GM23338 (cell line): ENCODE data around the gene BUB1B. TPM values are rescaled to one million over a fixed set of nuclear protein-coding genes. Genes with fewer than 3 reads are reported as not detected.
A peak's percentile ranks its signal among the peaks of the same experiment; 100 is the strongest.

ENCODE experiments used
- ATAC-seq: fragments of 200-7000 bp; cut with Tn5 transposase; 3 replicates; pipeline ENCODE4 v1.9.1; 2020
- DNase-seq: peaks from one replicate; pipeline ENCODE4 v3.0.0-alpha.2; 2015; ENCODE audit warnings: low spot score
- H2AFZ ChIP-seq: fragments of 200-600 bp; sonication (generic); 2 replicates; pipeline ENCODE4 v1.8.0; 2016; ENCODE audit warnings: antibody characterized with exemption, mild to moderate bottlenecking, moderate library complexity
- H3F3A ChIP-seq: fragments of 200-600 bp; sonication (generic); replicated peaks from 2 replicates; pipeline ENCODE4 v1.8.0; 2017; ENCODE audit warnings: antibody characterized with exemption, mixed run types, low read depth
- H3K27ac ChIP-seq: fragments of 200-600 bp; sonication (generic); 2 replicates; pipeline ENCODE4 v1.6.1; 2016; ENCODE audit warnings: low read depth
- H3K27me3 ChIP-seq: fragments of 200-600 bp; sonication (generic); 2 replicates; pipeline ENCODE4 v1.8.0; 2016; ENCODE audit warnings: mild to moderate bottlenecking, mixed run types, moderate library complexity; ENCODE audit not compliant: insufficient read depth
- H3K36me3 ChIP-seq: fragments of 200-600 bp; sonication (generic); 2 replicates; pipeline ENCODE4 v1.8.0; 2016; ENCODE audit warnings: mild to moderate bottlenecking; ENCODE audit not compliant: insufficient read depth
- H3K4me1 ChIP-seq: fragments of 200-600 bp; sonication (generic); 2 replicates; pipeline ENCODE4 v1.8.0; 2016; ENCODE audit warnings: mild to moderate bottlenecking, moderate library complexity; ENCODE audit not compliant: insufficient read depth
- H3K4me2 ChIP-seq: fragments of 200-600 bp; sonication (generic); 2 replicates; pipeline ENCODE4 v1.7.1; 2017; ENCODE audit warnings: mixed run types
- H3K4me3 ChIP-seq: fragments of 200-600 bp; sonication (generic); 2 replicates; pipeline ENCODE4 v1.6.1; 2016; ENCODE audit warnings: mixed run types
- H3K79me2 ChIP-seq: fragments of 200-600 bp; sonication (generic); replicated peaks from 2 replicates; pipeline ENCODE4 v1.8.0; 2017; ENCODE audit warnings: mild to moderate bottlenecking; ENCODE audit not compliant: insufficient read depth
- H3K9me2 ChIP-seq: fragments of 200-600 bp; sonication (generic); 2 replicates; pipeline ENCODE4 v1.8.0; 2017; ENCODE audit not compliant: insufficient read depth
- H4K20me1 ChIP-seq: fragments of 200-600 bp; sonication (generic); replicated peaks from 2 replicates; pipeline ENCODE4 v1.8.0; 2017; ENCODE audit warnings: mild to moderate bottlenecking; ENCODE audit not compliant: insufficient read depth
- H3K27ac Mint-ChIP-seq: 2 replicates; pipeline ENCODE4 v1.8.0; 2020; ENCODE audit warnings: inconsistent platforms, mild to moderate bottlenecking, moderate library complexity, mixed read lengths
- H3K27me3 Mint-ChIP-seq: 3 replicates; pipeline ENCODE4 v1.8.0; 2022; ENCODE audit warnings: low read depth, mild to moderate bottlenecking, moderate library complexity, mixed read lengths, inconsistent platforms; ENCODE audit not compliant: insufficient read depth, poor library complexity
- H3K36me3 Mint-ChIP-seq: 3 replicates; pipeline ENCODE4 v1.8.0; 2021; ENCODE audit warnings: low read depth, mild to moderate bottlenecking, inconsistent platforms, moderate library complexity, mixed read lengths
- H3K4me1 Mint-ChIP-seq: 3 replicates; pipeline ENCODE4 v1.8.0; 2020; ENCODE audit warnings: mild to moderate bottlenecking, inconsistent platforms, mixed read lengths
- H3K4me3 Mint-ChIP-seq: 3 replicates; pipeline ENCODE4 v1.8.0; 2021; ENCODE audit warnings: moderate library complexity, mild to moderate bottlenecking, inconsistent platforms, mixed read lengths
- H3K9me3 Mint-ChIP-seq: 3 replicates; pipeline ENCODE4 v1.8.0; 2020; ENCODE audit warnings: moderate library complexity, mild to moderate bottlenecking, inconsistent platforms, mixed read lengths
- CREB1 ChIP-seq: fragments of 250-450 bp; sonication (Bioruptor Pico); IDR thresholded peaks from 2 replicates; pipeline ENCODE4 v1.5.0; 2020; ENCODE audit warnings: low read depth, mild to moderate bottlenecking, moderate library complexity
- EZH2phosphoT487 ChIP-seq: fragments of 200-600 bp; sonication (generic); IDR thresholded peaks from one replicate; pipeline ENCODE4 v1.8.1; 2018; ENCODE audit warnings: antibody characterized with exemption; ENCODE audit not compliant: unreplicated experiment
- JUNB ChIP-seq: IDR thresholded peaks from one replicate; pipeline ENCODE4 v1.6.1; 2016; ENCODE audit warnings: antibody characterized with exemption; ENCODE audit not compliant: unreplicated experiment
- NANOG ChIP-seq: IDR thresholded peaks from 2 replicates; pipeline ENCODE4 v1.6.1; 2016; ENCODE audit warnings: antibody characterized with exemption, borderline replicate concordance
- STAT1 ChIP-seq: IDR thresholded peaks from one replicate; pipeline ENCODE4 v1.6.1; 2016; ENCODE audit warnings: antibody characterized with exemption; ENCODE audit not compliant: unreplicated experiment
- ZNF114 ChIP-seq: fragments of 250-450 bp; sonication (Bioruptor Pico); IDR thresholded peaks from 2 replicates; pipeline ENCODE4 v1.5.0; 2020; ENCODE audit warnings: mild to moderate bottlenecking, moderate library complexity
- ZNF331 ChIP-seq: fragments of 250-450 bp; sonication (Bioruptor Pico); IDR thresholded peaks from 2 replicates; pipeline ENCODE4 v1.5.0; 2020; ENCODE audit warnings: low read depth, mild to moderate bottlenecking, moderate library complexity
- polyA plus RNA-seq: library from polyadenylated mRNA; unstranded; fragments of >200 nt; fragmentation: Nextera tagmentation; extraction: Ambion mirVana; gene quantifications from 2 replicates; pipeline ENCODE4 v1.2.1, GENCODE V29; 2016
- total RNA-seq: library from RNA; depleted of rRNA; stranded (reverse); fragments of >200 nt; shearing (Covaris generic); gene quantifications from 2 replicates; pipeline ENCODE4 v1.2.3, GENCODE V29; 2014
- TF ChIP-seq, protein P1 (sequence below), 2 experiments: fragments of 200-600 bp in 1 of 2; sonication (generic) in 1 of 2; conservative IDR thresholded peaks; 2 replicates each; pipeline versions ENCODE4 v1.5.1 to v1.6.1; 2016 to 2017; ENCODE audit warnings: antibody characterized with exemption in 2 of 2, low read depth in 2 of 2, mild to moderate bottlenecking in 2 of 2, moderate library complexity in 1 of 2
- TF ChIP-seq, protein P2 (sequence below): IDR thresholded peaks from 2 replicates; pipeline ENCODE4 v1.6.1; 2016; ENCODE audit warnings: antibody characterized with exemption
- TF ChIP-seq, protein P3 (sequence below): fragments of 250-450 bp; sonication (Bioruptor Pico); IDR thresholded peaks from 2 replicates; pipeline ENCODE4 v1.5.0; 2020; ENCODE audit warnings: mild to moderate bottlenecking, moderate library complexity
- TF ChIP-seq, protein P4 (sequence below): IDR thresholded peaks from one replicate; pipeline ENCODE4 v1.6.1; 2018; ENCODE audit warnings: antibody characterized with exemption; ENCODE audit not compliant: unreplicated experiment

The BUB1B gene
- total and polyA plus RNA-seq, 2 experiments from 2014 or later = 77.7 to 160 TPM

DNA sequence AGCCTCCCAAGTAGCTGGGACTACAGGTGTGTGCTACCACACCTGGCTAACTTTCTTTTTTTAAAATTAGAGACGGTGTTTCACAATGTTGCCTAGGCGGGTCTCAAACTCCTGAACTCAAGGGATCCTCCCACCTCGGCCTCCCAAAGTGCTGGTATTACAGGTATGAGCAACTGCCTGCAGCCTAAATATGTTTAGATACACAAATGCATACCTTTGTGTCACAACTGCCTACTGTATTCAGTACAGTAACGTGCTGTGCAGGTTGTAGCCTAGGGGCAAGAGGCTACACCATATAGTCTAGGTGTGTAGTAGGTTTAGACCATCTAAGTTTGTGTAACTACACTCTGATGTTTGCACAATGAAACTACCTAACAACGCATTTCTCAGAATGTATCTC lies 68.4 kb downstream of the BUB1B start:
- Histone ChIP-seq H3K27me3 (no peaks in the 10 kb centered on the region), H3K79me2 (0 out of 2 replicates have a peak, but pooled peaks cover 3% of the 10 kb centered on the region), H3K4me1 (no peaks in the 10 kb centered on the region), H3K27ac (0 out of 2 replicates have a peak overlapping the region, but pooled peaks have one; percentile 67), H2AFZ (no peak overlapping the region), H3K9me2 (no peaks in the 10 kb centered on the region), H3K4me2 (no peak overlapping the region), H3K36me3 (peaks cover 9% of the 10 kb centered on the region), H3K4me3 (no peak overlapping the region), H4K20me1 (no peaks in the 10 kb centered on the region; the same call in 1 of the 2 replicates), H3F3A (peaks cover 21% of the 10 kb centered on the region; the same call in 1 of the 2 replicates)
- no peaks in the 10 kb centered on the region for H3K9me3 Mint-ChIP-seq
- DNase-seq (no peak), ATAC-seq (no peak)
- peaks cover 2% of the 10 kb centered on the region; the same call in 2 of the 3 replicates for H3K4me1 Mint-ChIP-seq
- no peak overlapping the region for H3K27ac Mint-ChIP-seq
- no peak overlapping the region for H3K4me3 Mint-ChIP-seq
- H3K27me3 Mint-ChIP-seq = peaks cover 3% of the 10 kb centered on the region
- TF ChIP-seq STAT1 = no peak
- TF ChIP-seq, protein P1, sequence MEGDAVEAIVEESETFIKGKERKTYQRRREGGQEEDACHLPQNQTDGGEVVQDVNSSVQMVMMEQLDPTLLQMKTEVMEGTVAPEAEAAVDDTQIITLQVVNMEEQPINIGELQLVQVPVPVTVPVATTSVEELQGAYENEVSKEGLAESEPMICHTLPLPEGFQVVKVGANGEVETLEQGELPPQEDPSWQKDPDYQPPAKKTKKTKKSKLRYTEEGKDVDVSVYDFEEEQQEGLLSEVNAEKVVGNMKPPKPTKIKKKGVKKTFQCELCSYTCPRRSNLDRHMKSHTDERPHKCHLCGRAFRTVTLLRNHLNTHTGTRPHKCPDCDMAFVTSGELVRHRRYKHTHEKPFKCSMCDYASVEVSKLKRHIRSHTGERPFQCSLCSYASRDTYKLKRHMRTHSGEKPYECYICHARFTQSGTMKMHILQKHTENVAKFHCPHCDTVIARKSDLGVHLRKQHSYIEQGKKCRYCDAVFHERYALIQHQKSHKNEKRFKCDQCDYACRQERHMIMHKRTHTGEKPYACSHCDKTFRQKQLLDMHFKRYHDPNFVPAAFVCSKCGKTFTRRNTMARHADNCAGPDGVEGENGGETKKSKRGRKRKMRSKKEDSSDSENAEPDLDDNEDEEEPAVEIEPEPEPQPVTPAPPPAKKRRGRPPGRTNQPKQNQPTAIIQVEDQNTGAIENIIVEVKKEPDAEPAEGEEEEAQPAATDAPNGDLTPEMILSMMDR (conservative IDR thresholded peaks at IDR 0.05; ENCODE audit: low read depth in 2 of 2) = no peak
- TF ChIP-seq EZH2phosphoT487 = no peak
- TF ChIP-seq, protein P2, sequence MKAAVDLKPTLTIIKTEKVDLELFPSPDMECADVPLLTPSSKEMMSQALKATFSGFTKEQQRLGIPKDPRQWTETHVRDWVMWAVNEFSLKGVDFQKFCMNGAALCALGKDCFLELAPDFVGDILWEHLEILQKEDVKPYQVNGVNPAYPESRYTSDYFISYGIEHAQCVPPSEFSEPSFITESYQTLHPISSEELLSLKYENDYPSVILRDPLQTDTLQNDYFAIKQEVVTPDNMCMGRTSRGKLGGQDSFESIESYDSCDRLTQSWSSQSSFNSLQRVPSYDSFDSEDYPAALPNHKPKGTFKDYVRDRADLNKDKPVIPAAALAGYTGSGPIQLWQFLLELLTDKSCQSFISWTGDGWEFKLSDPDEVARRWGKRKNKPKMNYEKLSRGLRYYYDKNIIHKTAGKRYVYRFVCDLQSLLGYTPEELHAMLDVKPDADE = no peak
- no peak for TF ChIP-seq NANOG
- TF ChIP-seq CREB1 = no peak
- TF ChIP-seq JUNB = no peak
- TF ChIP-seq ZNF114 = no peak
- TF ChIP-seq, protein P3, sequence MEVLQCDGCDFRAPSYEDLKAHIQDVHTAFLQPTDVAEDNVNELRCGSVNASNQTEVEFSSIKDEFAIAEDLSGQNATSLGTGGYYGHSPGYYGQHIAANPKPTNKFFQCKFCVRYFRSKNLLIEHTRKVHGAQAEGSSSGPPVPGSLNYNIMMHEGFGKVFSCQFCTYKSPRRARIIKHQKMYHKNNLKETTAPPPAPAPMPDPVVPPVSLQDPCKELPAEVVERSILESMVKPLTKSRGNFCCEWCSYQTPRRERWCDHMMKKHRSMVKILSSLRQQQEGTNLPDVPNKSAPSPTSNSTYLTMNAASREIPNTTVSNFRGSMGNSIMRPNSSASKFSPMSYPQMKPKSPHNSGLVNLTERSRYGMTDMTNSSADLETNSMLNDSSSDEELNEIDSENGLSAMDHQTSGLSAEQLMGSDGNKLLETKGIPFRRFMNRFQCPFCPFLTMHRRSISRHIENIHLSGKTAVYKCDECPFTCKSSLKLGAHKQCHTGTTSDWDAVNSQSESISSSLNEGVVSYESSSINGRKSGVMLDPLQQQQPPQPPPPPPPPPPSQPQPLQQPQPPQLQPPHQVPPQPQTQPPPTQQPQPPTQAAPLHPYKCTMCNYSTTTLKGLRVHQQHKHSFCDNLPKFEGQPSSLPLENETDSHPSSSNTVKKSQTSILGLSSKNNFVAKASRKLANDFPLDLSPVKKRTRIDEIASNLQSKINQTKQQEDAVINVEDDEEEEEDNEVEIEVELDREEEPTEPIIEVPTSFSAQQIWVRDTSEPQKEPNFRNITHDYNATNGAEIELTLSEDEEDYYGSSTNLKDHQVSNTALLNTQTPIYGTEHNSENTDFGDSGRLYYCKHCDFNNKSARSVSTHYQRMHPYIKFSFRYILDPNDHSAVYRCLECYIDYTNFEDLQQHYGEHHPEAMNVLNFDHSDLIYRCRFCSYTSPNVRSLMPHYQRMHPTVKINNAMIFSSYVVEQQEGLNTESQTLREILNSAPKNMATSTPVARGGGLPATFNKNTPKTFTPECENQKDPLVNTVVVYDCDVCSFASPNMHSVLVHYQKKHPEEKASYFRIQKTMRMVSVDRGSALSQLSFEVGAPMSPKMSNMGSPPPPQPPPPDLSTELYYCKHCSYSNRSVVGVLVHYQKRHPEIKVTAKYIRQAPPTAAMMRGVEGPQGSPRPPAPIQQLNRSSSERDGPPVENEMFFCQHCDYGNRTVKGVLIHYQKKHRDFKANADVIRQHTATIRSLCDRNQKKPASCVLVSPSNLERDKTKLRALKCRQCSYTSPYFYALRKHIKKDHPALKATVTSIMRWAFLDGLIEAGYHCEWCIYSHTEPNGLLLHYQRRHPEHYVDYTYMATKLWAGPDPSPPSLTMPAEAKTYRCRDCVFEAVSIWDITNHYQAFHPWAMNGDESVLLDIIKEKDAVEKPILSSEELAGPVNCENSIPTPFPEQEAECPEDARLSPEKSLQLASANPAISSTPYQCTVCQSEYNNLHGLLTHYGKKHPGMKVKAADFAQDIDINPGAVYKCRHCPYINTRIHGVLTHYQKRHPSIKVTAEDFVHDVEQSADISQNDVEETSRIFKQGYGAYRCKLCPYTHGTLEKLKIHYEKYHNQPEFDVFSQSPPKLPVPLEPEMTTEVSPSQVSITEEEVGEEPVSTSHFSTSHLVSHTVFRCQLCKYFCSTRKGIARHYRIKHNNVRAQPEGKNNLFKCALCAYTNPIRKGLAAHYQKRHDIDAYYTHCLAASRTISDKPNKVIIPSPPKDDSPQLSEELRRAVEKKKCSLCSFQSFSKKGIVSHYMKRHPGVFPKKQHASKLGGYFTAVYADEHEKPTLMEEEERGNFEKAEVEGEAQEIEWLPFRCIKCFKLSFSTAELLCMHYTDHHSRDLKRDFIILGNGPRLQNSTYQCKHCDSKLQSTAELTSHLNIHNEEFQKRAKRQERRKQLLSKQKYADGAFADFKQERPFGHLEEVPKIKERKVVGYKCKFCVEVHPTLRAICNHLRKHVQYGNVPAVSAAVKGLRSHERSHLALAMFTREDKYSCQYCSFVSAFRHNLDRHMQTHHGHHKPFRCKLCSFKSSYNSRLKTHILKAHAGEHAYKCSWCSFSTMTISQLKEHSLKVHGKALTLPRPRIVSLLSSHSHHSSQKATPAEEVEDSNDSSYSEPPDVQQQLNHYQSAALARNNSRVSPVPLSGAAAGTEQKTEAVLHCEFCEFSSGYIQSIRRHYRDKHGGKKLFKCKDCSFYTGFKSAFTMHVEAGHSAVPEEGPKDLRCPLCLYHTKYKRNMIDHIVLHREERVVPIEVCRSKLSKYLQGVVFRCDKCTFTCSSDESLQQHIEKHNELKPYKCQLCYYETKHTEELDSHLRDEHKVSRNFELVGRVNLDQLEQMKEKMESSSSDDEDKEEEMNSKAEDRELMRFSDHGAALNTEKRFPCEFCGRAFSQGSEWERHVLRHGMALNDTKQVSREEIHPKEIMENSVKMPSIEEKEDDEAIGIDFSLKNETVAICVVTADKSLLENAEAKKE (CRISPR knock-in tag) = no peak
- TF ChIP-seq, protein P4, sequence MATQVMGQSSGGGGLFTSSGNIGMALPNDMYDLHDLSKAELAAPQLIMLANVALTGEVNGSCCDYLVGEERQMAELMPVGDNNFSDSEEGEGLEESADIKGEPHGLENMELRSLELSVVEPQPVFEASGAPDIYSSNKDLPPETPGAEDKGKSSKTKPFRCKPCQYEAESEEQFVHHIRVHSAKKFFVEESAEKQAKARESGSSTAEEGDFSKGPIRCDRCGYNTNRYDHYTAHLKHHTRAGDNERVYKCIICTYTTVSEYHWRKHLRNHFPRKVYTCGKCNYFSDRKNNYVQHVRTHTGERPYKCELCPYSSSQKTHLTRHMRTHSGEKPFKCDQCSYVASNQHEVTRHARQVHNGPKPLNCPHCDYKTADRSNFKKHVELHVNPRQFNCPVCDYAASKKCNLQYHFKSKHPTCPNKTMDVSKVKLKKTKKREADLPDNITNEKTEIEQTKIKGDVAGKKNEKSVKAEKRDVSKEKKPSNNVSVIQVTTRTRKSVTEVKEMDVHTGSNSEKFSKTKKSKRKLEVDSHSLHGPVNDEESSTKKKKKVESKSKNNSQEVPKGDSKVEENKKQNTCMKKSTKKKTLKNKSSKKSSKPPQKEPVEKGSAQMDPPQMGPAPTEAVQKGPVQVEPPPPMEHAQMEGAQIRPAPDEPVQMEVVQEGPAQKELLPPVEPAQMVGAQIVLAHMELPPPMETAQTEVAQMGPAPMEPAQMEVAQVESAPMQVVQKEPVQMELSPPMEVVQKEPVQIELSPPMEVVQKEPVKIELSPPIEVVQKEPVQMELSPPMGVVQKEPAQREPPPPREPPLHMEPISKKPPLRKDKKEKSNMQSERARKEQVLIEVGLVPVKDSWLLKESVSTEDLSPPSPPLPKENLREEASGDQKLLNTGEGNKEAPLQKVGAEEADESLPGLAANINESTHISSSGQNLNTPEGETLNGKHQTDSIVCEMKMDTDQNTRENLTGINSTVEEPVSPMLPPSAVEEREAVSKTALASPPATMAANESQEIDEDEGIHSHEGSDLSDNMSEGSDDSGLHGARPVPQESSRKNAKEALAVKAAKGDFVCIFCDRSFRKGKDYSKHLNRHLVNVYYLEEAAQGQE = no peak
- TF ChIP-seq ZNF331 (CRISPR knock-in tag) = no peak
- peaks cover 23% of the 10 kb centered on the region for H3K36me3 Mint-ChIP-seq
